Suppressor macrophage (primary cell): Measurements from ENCODE around the gene TNMD.

ENCODE experiments used
- DNase-seq, 4 experiments: peaks; one replicate each; pipeline ENCODE4 v3.0.0-alpha.2; 2020 to 2022

The TNMD gene

GRCh38 chrX:100645106-100645505 is 60.4 kb downstream of the TNMD start:
- no peak for DNase-seq

- no peak for DNase-seq
Observed at GRCh38 chrX:100647095-100647494, 62.4 kb downstream of the TNMD start.

GRCh38 chrX:100647739-100648138 is 63.0 kb downstream of the TNMD start:
- no peak for DNase-seq

- DNase-seq, result no peak
Observed at GRCh38 chrX:100648458-100649417, 64.0 kb downstream of the TNMD start.
